WTC11 (cell line): ENCODE measurements around the gene FLYWCH2. TPM values are rescaled to one million over a fixed set of nuclear protein-coding genes. Genes with fewer than 3 reads are reported as not detected.

Experiments
- ATAC-seq: fragments of 200-7000 bp; cut with Tn5 transposase; 2 replicates; pipeline ENCODE4 v1.10.0; 2021; ENCODE audit warnings: mild to moderate bottlenecking, moderate library complexity
- CTCF ChIA-PET: fragments of 300-600 bp; sonication (Branson Sonifier 250); formaldehyde crosslinking; loops from one replicate; lab custom pipeline; 2021; ENCODE audit warnings: antibody characterized with exemption; lab: Charles Lee
- POLR2A ChIA-PET: fragments of 350-600 bp; sonication (Branson Sonifier 250); formaldehyde crosslinking; loops from one replicate; lab custom pipeline; 2021; ENCODE audit warnings: antibody characterized with exemption; lab: Charles Lee
- DNase-seq: peaks from one replicate; pipeline ENCODE4 v3.0.0; 2021; ENCODE audit warnings: low spot score
- H3K27ac Mint-ChIP-seq: 2 replicates; pipeline ENCODE4 v1.8.0; 2021; ENCODE audit warnings: mixed read lengths
- H3K27me3 Mint-ChIP-seq: 2 replicates; pipeline ENCODE4 v1.8.0; 2021; ENCODE audit warnings: low read depth, mild to moderate bottlenecking, moderate library complexity, mixed read lengths
- H3K36me3 Mint-ChIP-seq: 2 replicates; pipeline ENCODE4 v1.8.0; 2021; ENCODE audit warnings: mixed read lengths
- H3K4me1 Mint-ChIP-seq: 2 replicates; pipeline ENCODE4 v1.8.0; 2022; ENCODE audit warnings: mixed read lengths
- H3K4me3 Mint-ChIP-seq: 2 replicates; pipeline ENCODE4 v1.8.0; 2021; ENCODE audit warnings: mild to moderate bottlenecking, moderate library complexity, mixed read lengths
- H3K9me3 Mint-ChIP-seq: 2 replicates; pipeline ENCODE4 v1.8.0; 2021; ENCODE audit warnings: mixed read lengths
- ATF1 ChIP-seq: sonication (generic); formaldehyde crosslinking; IDR thresholded peaks from 2 replicates; pipeline ENCODE4 v1.8.1; 2023; ENCODE audit warnings: mild to moderate bottlenecking, moderate library complexity, missing genetic modification reagents
- EMX1 ChIP-seq: fragments of 250-450 bp; sonication (Bioruptor Pico); IDR thresholded peaks from 2 replicates; pipeline ENCODE4 v1.8.0; 2021; ENCODE audit warnings: mild to moderate bottlenecking
- KAT7 ChIP-seq: sonication (generic); formaldehyde crosslinking; IDR thresholded peaks from 2 replicates; pipeline ENCODE4 v1.8.1; 2023; ENCODE audit warnings: missing genetic modification reagents, mild to moderate bottlenecking, borderline replicate concordance
- MXD4 ChIP-seq: fragments of 250-450 bp; sonication (Bioruptor Pico); IDR thresholded peaks from 2 replicates; pipeline ENCODE4 v1.8.0; 2021; ENCODE audit warnings: mild to moderate bottlenecking, moderate library complexity, borderline replicate concordance
- PRRX2 ChIP-seq: fragments of 250-450 bp; sonication (Bioruptor Pico); IDR thresholded peaks from 2 replicates; pipeline ENCODE4 v1.8.0; 2021; ENCODE audit warnings: mild to moderate bottlenecking
- RORB ChIP-seq: fragments of 250-450 bp; sonication (Bioruptor Pico); IDR thresholded peaks from 2 replicates; pipeline ENCODE4 v1.9.0; 2021; ENCODE audit warnings: mild to moderate bottlenecking
- SP1 ChIP-seq: sonication (generic); formaldehyde crosslinking; conservative IDR thresholded peaks from 2 replicates; pipeline ENCODE4 v1.8.1; 2022; ENCODE audit warnings: missing genetic modification reagents
- TCF7 ChIP-seq: sonication (generic); formaldehyde crosslinking; IDR thresholded peaks from 2 replicates; pipeline ENCODE4 v1.8.0; 2022; ENCODE audit warnings: mild to moderate bottlenecking, low read depth, missing genetic modification reagents, moderate library complexity
- TEAD1 ChIP-seq: sonication (generic); formaldehyde crosslinking; IDR thresholded peaks from 2 replicates; pipeline ENCODE4 v1.8.0; 2022; ENCODE audit warnings: mild to moderate bottlenecking, missing genetic modification reagents
- ZNF416 ChIP-seq: fragments of 250-450 bp; sonication (Bioruptor Pico); IDR thresholded peaks from 2 replicates; pipeline ENCODE4 v1.9.0; 2021; ENCODE audit warnings: mild to moderate bottlenecking, inconsistent platforms
- total RNA-seq: library from RNA; stranded (reverse); gene quantifications from 3 replicates; pipeline ENCODE4 v1.2.3, GENCODE V29; 2021
- TF ChIP-seq, protein P1 (sequence below): sonication (generic); formaldehyde crosslinking; IDR thresholded peaks from 2 replicates; pipeline ENCODE4 v1.8.0; 2023; ENCODE audit warnings: mild to moderate bottlenecking, missing genetic modification reagents
- TF ChIP-seq, protein P2 (sequence below): sonication (generic); formaldehyde crosslinking; conservative IDR thresholded peaks from 2 replicates; pipeline ENCODE4 v1.8.1; 2022; ENCODE audit warnings: mild to moderate bottlenecking, missing genetic modification reagents
- TF ChIP-seq, protein P3 (sequence below): sonication (generic); formaldehyde crosslinking; IDR thresholded peaks from 2 replicates; pipeline ENCODE4 v1.8.0; 2023; ENCODE audit warnings: missing genetic modification reagents, mild to moderate bottlenecking, borderline replicate concordance
- TF ChIP-seq, protein P4 (sequence below): sonication (generic); formaldehyde crosslinking; IDR thresholded peaks from 2 replicates; pipeline ENCODE4 v1.8.0; 2023; ENCODE audit warnings: missing genetic modification reagents
- TF ChIP-seq, protein P5 (sequence below): sonication (generic); formaldehyde crosslinking; IDR thresholded peaks from 2 replicates; pipeline ENCODE4 v1.8.1; 2023; ENCODE audit warnings: mild to moderate bottlenecking, moderate library complexity, missing genetic modification reagents
- TF ChIP-seq, protein P6 (sequence below): sonication (generic); formaldehyde crosslinking; IDR thresholded peaks from 2 replicates; pipeline ENCODE4 v1.8.0; 2022; ENCODE audit warnings: mild to moderate bottlenecking, missing genetic modification reagents
- TF ChIP-seq, protein P7 (sequence below): fragments of 200-600 bp; IDR thresholded peaks from 2 replicates; pipeline ENCODE4 v1.8.0; 2022; ENCODE audit warnings: antibody characterized with exemption

The FLYWCH2 gene
- total RNA-seq, 1 experiment from 2014 or later: 20.7 TPM

DNA sequence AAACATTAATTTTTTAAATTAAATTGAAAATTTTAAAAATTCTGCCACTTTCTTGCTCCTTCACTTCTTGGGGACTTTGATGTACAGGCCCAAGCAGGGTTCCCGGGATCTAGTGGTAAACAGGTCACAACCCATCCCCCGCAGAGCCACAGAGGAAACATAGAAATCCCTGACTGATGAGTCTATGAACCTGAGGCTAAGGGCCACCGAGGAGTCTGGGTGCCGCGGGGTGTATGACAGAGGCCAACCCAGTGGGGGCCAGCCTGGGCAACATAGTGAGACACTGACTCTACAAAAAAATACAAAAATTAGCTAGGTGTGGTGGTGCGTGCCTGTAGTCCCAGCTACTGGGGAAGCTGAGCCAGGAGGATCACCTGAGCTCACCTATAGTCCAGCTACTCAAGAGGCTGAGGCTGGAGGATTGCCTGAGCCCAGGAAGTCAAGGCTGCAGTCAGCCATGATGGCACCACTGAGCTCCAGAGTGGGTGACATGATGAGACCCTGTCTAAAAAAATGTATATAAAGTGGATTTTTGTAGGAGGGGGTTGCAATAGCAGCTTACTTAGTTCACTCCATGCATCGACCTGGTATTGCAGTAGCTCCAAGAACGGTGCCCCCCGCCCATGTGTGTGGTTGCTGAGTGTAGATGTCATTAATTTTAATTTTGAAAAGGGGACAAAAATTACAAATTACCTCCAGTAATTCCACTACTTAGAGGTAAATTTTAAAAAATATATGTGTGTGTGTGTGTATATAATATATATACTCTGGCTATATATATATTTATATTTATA lies 19.5 kb downstream of the FLYWCH2 start (continued):
- TF ChIP-seq, protein P1, sequence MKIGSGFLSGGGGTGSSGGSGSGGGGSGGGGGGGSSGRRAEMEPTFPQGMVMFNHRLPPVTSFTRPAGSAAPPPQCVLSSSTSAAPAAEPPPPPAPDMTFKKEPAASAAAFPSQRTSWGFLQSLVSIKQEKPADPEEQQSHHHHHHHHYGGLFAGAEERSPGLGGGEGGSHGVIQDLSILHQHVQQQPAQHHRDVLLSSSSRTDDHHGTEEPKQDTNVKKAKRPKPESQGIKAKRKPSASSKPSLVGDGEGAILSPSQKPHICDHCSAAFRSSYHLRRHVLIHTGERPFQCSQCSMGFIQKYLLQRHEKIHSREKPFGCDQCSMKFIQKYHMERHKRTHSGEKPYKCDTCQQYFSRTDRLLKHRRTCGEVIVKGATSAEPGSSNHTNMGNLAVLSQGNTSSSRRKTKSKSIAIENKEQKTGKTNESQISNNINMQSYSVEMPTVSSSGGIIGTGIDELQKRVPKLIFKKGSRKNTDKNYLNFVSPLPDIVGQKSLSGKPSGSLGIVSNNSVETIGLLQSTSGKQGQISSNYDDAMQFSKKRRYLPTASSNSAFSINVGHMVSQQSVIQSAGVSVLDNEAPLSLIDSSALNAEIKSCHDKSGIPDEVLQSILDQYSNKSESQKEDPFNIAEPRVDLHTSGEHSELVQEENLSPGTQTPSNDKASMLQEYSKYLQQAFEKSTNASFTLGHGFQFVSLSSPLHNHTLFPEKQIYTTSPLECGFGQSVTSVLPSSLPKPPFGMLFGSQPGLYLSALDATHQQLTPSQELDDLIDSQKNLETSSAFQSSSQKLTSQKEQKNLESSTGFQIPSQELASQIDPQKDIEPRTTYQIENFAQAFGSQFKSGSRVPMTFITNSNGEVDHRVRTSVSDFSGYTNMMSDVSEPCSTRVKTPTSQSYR (CRISPR knock-in tag): peak; percentile 81; the same call in 1 of the 2 replicates
- TF ChIP-seq, protein P2, sequence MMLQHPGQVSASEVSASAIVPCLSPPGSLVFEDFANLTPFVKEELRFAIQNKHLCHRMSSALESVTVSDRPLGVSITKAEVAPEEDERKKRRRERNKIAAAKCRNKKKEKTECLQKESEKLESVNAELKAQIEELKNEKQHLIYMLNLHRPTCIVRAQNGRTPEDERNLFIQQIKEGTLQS (CRISPR knock-in tag): no peak
- TF ChIP-seq PRRX2 (CRISPR knock-in tag) (no peak), ATF1 (CRISPR knock-in tag) (no peak), ZNF416 (CRISPR knock-in tag) (no peak), MXD4 (CRISPR knock-in tag) (no peak)
- TF ChIP-seq, protein P3, sequence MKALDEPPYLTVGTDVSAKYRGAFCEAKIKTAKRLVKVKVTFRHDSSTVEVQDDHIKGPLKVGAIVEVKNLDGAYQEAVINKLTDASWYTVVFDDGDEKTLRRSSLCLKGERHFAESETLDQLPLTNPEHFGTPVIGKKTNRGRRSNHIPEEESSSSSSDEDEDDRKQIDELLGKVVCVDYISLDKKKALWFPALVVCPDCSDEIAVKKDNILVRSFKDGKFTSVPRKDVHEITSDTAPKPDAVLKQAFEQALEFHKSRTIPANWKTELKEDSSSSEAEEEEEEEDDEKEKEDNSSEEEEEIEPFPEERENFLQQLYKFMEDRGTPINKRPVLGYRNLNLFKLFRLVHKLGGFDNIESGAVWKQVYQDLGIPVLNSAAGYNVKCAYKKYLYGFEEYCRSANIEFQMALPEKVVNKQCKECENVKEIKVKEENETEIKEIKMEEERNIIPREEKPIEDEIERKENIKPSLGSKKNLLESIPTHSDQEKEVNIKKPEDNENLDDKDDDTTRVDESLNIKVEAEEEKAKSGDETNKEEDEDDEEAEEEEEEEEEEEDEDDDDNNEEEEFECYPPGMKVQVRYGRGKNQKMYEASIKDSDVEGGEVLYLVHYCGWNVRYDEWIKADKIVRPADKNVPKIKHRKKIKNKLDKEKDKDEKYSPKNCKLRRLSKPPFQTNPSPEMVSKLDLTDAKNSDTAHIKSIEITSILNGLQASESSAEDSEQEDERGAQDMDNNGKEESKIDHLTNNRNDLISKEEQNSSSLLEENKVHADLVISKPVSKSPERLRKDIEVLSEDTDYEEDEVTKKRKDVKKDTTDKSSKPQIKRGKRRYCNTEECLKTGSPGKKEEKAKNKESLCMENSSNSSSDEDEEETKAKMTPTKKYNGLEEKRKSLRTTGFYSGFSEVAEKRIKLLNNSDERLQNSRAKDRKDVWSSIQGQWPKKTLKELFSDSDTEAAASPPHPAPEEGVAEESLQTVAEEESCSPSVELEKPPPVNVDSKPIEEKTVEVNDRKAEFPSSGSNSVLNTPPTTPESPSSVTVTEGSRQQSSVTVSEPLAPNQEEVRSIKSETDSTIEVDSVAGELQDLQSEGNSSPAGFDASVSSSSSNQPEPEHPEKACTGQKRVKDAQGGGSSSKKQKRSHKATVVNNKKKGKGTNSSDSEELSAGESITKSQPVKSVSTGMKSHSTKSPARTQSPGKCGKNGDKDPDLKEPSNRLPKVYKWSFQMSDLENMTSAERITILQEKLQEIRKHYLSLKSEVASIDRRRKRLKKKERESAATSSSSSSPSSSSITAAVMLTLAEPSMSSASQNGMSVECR (CRISPR knock-in tag): no peak
- TF ChIP-seq, all 79 proteins: peak for 2

DNA sequence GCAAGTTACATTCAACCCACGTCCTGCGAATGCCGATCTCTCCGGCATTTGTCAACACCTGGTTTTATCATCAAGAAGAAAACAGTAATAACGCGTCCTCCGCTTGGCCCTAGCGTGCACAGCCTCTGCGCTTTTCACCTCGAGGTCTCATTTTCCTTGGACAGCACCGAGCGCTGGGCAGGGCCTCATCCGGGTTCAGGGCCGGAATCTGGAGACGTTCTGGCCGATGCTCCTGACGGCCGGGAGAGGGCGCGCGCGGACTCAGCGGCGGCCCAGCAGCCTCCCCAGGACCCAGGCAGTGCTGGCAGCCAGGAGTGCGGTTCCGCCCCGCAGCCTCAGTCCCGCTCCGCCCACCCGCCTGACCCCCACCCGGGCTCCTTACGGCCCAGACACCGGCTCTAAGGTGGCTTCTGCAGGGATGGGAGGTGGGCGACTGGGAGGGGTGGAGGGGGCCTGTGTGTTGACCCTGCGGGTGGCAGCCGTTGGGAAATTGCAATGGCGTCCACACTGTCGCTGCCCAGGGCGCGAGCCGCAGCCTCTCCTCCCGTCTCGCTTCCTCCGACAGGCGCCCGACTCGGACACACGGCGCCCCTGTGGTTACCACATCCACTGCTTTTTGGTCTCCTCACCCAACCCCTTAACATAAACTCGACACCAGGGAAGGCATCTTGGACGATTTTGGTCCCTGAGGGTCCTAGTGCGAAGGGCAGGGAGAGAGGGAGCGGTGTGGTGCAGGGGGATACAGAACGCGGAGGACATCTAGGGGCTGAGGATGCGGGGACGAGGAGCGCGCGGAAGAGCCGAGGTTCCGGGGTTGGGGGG lies 21.3 kb downstream of the FLYWCH2 start:
- peaks cover 9% of the 10 kb centered on the region for H3K27me3 Mint-ChIP-seq
- DNase-seq (peak; percentile 85), ATAC-seq (peak; percentile 30)
- 0 out of 2 replicates have a peak, but pooled peaks have one; percentile 38 for TF ChIP-seq ATF1 (CRISPR knock-in tag)
- TF ChIP-seq TCF7: no peak
- peak; percentile 38; the same call in 1 of the 2 replicates for TF ChIP-seq SP1 (CRISPR knock-in tag)
- TF ChIP-seq, protein P4, sequence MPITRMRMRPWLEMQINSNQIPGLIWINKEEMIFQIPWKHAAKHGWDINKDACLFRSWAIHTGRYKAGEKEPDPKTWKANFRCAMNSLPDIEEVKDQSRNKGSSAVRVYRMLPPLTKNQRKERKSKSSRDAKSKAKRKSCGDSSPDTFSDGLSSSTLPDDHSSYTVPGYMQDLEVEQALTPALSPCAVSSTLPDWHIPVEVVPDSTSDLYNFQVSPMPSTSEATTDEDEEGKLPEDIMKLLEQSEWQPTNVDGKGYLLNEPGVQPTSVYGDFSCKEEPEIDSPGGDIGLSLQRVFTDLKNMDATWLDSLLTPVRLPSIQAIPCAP (CRISPR knock-in tag): 0 out of 2 replicates have a peak, but pooled peaks have one; percentile 3
- TF ChIP-seq EMX1: 0 out of 2 replicates have a peak, but pooled peaks have one; percentile 70
- TF ChIP-seq, protein P5, sequence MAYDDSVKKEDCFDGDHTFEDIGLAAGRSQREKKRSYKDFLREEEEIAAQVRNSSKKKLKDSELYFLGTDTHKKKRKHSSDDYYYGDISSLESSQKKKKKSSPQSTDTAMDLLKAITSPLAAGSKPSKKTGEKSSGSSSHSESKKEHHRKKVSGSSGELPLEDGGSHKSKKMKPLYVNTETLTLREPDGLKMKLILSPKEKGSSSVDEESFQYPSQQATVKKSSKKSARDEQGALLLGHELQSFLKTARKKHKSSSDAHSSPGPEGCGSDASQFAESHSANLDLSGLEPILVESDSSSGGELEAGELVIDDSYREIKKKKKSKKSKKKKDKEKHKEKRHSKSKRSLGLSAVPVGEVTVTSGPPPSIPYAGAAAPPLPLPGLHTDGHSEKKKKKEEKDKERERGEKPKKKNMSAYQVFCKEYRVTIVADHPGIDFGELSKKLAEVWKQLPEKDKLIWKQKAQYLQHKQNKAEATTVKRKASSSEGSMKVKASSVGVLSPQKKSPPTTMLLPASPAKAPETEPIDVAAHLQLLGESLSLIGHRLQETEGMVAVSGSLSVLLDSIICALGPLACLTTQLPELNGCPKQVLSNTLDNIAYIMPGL: peak; percentile 98
- TF ChIP-seq KAT7 (CRISPR knock-in tag): peak; percentile 46
- TF ChIP-seq, protein P6, sequence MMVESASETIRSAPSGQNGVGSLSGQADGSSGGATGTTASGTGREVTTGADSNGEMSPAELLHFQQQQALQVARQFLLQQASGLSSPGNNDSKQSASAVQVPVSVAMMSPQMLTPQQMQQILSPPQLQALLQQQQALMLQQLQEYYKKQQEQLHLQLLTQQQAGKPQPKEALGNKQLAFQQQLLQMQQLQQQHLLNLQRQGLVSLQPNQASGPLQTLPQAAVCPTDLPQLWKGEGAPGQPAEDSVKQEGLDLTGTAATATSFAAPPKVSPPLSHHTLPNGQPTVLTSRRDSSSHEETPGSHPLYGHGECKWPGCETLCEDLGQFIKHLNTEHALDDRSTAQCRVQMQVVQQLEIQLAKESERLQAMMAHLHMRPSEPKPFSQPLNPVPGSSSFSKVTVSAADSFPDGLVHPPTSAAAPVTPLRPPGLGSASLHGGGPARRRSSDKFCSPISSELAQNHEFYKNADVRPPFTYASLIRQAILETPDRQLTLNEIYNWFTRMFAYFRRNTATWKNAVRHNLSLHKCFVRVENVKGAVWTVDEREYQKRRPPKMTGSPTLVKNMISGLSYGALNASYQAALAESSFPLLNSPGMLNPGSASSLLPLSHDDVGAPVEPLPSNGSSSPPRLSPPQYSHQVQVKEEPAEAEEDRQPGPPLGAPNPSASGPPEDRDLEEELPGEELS (CRISPR knock-in tag): 0 out of 2 replicates have a peak, but pooled peaks have one; percentile 11
- peak; percentile 44; the same call in 1 of the 2 replicates for TF ChIP-seq TEAD1 (CRISPR knock-in tag)
- TF ChIP-seq RORB (CRISPR knock-in tag): no peak
- TF ChIP-seq, protein P7, sequence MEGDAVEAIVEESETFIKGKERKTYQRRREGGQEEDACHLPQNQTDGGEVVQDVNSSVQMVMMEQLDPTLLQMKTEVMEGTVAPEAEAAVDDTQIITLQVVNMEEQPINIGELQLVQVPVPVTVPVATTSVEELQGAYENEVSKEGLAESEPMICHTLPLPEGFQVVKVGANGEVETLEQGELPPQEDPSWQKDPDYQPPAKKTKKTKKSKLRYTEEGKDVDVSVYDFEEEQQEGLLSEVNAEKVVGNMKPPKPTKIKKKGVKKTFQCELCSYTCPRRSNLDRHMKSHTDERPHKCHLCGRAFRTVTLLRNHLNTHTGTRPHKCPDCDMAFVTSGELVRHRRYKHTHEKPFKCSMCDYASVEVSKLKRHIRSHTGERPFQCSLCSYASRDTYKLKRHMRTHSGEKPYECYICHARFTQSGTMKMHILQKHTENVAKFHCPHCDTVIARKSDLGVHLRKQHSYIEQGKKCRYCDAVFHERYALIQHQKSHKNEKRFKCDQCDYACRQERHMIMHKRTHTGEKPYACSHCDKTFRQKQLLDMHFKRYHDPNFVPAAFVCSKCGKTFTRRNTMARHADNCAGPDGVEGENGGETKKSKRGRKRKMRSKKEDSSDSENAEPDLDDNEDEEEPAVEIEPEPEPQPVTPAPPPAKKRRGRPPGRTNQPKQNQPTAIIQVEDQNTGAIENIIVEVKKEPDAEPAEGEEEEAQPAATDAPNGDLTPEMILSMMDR: peak; percentile 83

More for the DNA sequence above, 21.3 kb downstream of the FLYWCH2 start:
- Mint-ChIP-seq H3K4me1 (peaks cover 17% of the 10 kb centered on the region), H3K9me3 (peaks cover 10% of the 10 kb centered on the region), H3K4me3 (peak overlapping the region; percentile 97), H3K27ac (peak overlapping the region; percentile 84), H3K36me3 (no peaks in the 10 kb centered on the region)
- CTCF ChIA-PET: interaction anchor here (1.0 kb wide), 2 partner anchors 21 to 22 kb away, joined by 4 to 5 read pairs; partner anchors contain the start of gene FLYWCH2
- POLR2A ChIA-PET: no interaction called here
